Adipocyte (in vitro differentiated cells): ENCODE measurements around the gene PIAS3.
A peak's percentile ranks its signal among the peaks of the same experiment; 100 is the strongest.
"Not testable (repeated sequence)": the region's sequence is repeated elsewhere in the genome, so short reads cannot be mapped to it uniquely, and the experiment has no call there.

Experiments used
- DNase-seq: peaks from one replicate; pipeline ENCODE4 v3.0.0-alpha.2; 2015; ENCODE audit warnings: low read depth
- H3K27me3 ChIP-seq: replicated peaks from 2 replicates; pipeline ENCODE4 v1.7.0; 2013; ENCODE audit warnings: mild to moderate bottlenecking, low read length, moderate library complexity; ENCODE audit not compliant: control insufficient read depth, insufficient read depth
- H3K36me3 ChIP-seq: 2 replicates; pipeline ENCODE4 v1.7.0; 2013; ENCODE audit warnings: low read length, mild to moderate bottlenecking, moderate library complexity; ENCODE audit not compliant: control insufficient read depth, insufficient read depth, severe bottlenecking
- H3K4me1 ChIP-seq: 2 replicates; pipeline ENCODE4 v1.7.0; 2013; ENCODE audit warnings: mild to moderate bottlenecking, low read length, moderate library complexity; ENCODE audit not compliant: control insufficient read depth, insufficient read depth
- H3K4me3 ChIP-seq: 2 replicates; pipeline ENCODE4 v1.7.0; 2013; ENCODE audit warnings: mild to moderate bottlenecking, low read length, moderate library complexity
- H3K9ac ChIP-seq: 2 replicates; pipeline ENCODE4 v1.7.0; 2013; ENCODE audit warnings: mild to moderate bottlenecking, low read length, moderate library complexity
- H3K9me3 ChIP-seq: 2 replicates; pipeline ENCODE4 v1.7.0; 2013; ENCODE audit warnings: mild to moderate bottlenecking, low read length, moderate library complexity; ENCODE audit not compliant: control insufficient read depth

PIAS3 gene

DNA sequence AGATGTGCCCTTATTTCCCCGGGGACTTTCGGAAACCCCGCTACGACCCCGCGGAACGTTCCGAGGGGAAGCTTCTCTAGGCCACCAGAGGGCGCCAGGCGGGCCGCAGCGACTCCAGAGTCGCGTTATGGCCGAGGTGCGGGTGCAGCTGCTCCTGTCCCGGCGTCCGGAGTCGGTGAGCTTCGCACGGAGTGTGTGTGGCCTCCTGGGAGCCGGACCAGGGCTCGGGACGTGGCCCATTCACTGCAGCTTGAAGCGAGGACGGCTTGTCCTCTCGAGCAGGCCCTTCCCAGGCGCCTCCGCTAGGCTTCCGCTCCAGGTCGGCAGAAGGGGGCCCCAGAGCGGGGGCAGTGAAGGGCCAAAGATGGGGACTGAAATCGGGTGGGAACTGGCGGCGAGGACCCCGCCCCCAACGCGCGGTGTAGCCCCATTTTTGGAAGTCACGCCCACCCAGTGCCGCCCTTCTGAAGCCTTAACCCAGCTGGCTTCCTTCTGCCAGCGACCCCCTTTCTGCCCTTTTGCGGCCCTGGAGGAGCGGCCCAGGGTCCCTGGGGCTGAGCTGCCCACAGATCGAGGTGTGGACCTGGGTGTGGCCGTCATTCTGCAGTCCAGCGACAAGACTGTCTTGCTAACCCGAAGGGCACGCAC is 13.2 kb downstream of the PIAS3 start, which contains the start of gene NUDT17:
NUDT17 (plus strand) TSS at position 117 of the 648 bp plus-strand sequence; CDS start at position 128, 11 bp downstream.
- peaks cover 61% of the 10 kb centered on the region for H3K36me3 ChIP-seq
- DNase-seq, result peak; percentile 94
- peak within 1 kb of the TSS; percentile 85 for H3K9ac ChIP-seq
- H3K4me3 ChIP-seq, result peak within 1 kb of the TSS; percentile 81
- no peaks in the 10 kb centered on the region for H3K9me3 ChIP-seq
- H3K4me1 ChIP-seq, result peaks cover 20% of the 10 kb centered on the region
- no peaks in the 10 kb centered on the region for H3K27me3 ChIP-seq

DNA sequence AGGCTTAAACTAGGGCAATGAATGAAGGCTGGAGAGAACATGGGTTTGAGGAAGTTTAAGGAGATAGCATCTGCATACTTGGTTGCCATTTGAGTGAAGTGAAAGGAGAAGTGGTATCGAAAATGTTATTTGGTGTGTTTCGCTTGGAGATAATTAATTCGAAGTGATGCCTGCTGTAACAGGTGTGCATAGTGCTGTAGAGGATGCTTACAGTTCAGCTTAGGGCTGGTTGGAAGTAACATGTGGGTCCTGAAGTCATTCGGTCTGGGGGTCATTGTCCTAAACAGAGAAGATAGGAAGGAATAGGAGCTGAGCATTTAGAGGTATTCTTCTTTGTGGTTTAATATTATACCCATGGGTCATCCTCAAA is 13.8 kb downstream of the PIAS3 start:
- Histone ChIP-seq H3K9me3 (no peaks in the 10 kb centered on the region), H3K9ac (peak overlapping the region; percentile 85), H3K4me3 (peak overlapping the region; percentile 81), H3K4me1 (peaks cover 16% of the 10 kb centered on the region), H3K36me3 (peaks cover 61% of the 10 kb centered on the region), H3K27me3 (no peaks in the 10 kb centered on the region)
- DNase-seq, result no peak

DNA sequence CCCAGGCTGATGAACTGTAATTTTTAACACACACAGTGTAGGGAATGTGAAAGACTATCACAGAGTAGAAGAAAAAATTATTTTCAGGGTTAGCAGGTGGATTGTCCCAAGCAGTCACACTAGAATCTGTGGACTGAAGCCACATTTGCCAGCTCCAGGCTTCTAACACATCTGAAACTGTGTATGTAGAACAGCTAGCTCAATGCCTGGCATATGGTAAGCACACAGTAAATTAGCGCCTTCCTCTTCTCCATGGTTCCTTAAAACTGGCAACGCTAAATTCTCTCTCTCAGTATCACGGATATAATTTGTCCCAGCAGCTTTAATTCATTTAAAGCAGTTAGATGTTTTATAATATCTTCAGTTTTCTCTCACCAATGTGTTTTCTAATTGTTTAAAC is 15.8 kb downstream of the PIAS3 start:
- DNase-seq, result no peak
- H3K27me3 ChIP-seq, result no peaks in the 10 kb centered on the region
- H3K9ac ChIP-seq, result no peak overlapping the region
- H3K9me3 ChIP-seq, result no peaks in the 10 kb centered on the region
- peaks cover 11% of the 10 kb centered on the region for H3K4me1 ChIP-seq
- H3K4me3 ChIP-seq, result no peak overlapping the region
- H3K36me3 ChIP-seq, result peaks cover 60% of the 10 kb centered on the region

- no peaks in the 10 kb centered on the region for H3K4me1 ChIP-seq
- no peak overlapping the region for H3K4me3 ChIP-seq
- no peak overlapping the region for H3K9ac ChIP-seq
- no peaks in the 10 kb centered on the region for H3K9me3 ChIP-seq
- H3K36me3 ChIP-seq, result peaks cover 100% of the 10 kb centered on the region
- H3K27me3 ChIP-seq, result no peaks in the 10 kb centered on the region
- no peak for DNase-seq
Measured at GRCh38 chr1:145837656-145838055, 21.2 kb downstream of the PIAS3 start.

DNA sequence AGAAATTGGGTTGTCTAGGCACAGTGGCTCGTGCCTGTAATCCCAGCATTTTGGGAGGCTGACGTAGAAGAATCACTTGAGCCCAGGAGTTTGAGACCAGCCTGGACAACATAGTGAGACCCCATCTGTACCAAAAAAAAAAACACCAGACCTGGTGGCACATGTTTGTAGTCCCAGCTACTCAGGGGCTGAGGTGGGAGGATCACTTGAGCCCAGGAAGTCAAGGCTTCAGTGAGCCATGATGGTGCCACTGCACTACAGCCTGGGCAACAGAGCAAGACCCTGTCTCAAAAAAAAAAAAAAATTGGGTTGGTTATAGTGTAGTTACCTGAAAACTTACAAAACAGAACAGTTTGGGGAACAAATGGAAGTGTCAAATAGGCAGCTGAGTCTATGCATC is 28.1 kb downstream of the PIAS3 start:
- peaks cover 95% of the 10 kb centered on the region for H3K36me3 ChIP-seq
- DNase-seq, H3K4me3 ChIP-seq: not testable (repeated sequence)

DNA sequence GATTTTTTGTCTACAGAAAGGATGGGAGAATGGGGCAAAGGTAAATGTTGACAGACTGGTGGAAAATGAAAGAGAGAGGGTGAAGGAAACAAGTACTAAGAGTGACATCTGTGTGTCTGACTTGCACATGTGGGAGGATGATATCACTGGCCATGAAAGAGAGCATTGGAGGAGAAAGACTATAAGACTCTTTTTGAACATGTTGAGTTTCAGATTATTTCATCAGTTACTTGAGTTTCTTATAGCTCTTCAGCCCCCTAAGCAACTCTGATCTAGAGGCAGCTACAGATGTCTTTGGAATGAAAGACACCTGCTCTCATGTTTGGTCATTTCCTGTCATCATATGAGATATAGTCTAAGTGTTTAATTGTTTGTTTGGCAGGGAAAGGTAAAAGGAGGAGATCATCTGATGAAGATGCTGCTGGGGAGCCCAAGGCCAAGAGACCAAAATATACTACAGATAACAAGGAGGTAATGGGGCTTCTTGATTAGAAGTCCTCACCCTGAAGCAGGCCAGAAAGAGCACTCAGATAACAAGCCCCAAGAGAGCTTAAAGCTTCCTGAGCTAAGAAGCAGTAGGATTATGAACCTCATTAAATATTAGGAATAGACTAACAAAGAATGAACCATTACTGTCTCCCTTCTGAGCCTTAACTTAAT is 30.4 kb downstream of the PIAS3 start:
- Histone ChIP-seq H3K4me1 (peaks cover 8% of the 10 kb centered on the region), H3K9ac (no peak overlapping the region), H3K4me3 (no peak overlapping the region), H3K27me3 (no peaks in the 10 kb centered on the region), H3K9me3 (no peaks in the 10 kb centered on the region), H3K36me3 (peaks cover 73% of the 10 kb centered on the region)
- DNase-seq, result no peak

More for the DNA sequence above, 28.1 kb downstream of the PIAS3 start:
- not testable (repeated sequence) for H3K9ac ChIP-seq, H3K4me1 ChIP-seq, H3K27me3 ChIP-seq, H3K9me3 ChIP-seq

GRCh38 chr1:145827966-145828365 is 30.9 kb downstream of the PIAS3 start:
- no peak for DNase-seq
- peaks cover 8% of the 10 kb centered on the region for H3K4me1 ChIP-seq
- no peak overlapping the region for H3K4me3 ChIP-seq
- no peak overlapping the region for H3K9ac ChIP-seq
- H3K36me3 ChIP-seq, result peaks cover 68% of the 10 kb centered on the region
- H3K27me3 ChIP-seq, result no peaks in the 10 kb centered on the region
- no peaks in the 10 kb centered on the region for H3K9me3 ChIP-seq

DNA sequence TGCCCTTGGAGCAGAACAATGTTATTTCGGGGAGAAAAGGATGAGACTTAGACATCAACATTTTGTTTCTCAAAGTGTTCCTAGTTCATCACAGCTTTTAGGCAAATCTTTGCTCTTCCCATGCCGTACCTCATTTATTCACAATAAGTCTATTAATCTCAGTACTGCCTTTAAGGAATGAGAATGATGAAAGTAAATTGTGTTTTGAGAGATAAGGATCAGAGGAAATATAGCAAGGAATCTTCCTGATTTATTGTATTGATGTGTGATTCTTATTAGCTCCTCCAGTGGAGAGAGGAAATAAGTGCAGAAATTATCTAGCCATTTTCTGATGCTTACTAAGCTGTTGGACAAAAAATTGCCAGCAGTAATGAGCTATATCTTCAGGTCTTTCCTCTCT is 32.9 kb downstream of the PIAS3 start:
- Histone ChIP-seq H3K4me3 (peak overlapping the region; percentile 98), H3K36me3 (peaks cover 48% of the 10 kb centered on the region), H3K27me3 (no peaks in the 10 kb centered on the region), H3K4me1 (peaks cover 8% of the 10 kb centered on the region), H3K9ac (no peak overlapping the region), H3K9me3 (no peaks in the 10 kb centered on the region)
- DNase-seq, result no peak

DNA sequence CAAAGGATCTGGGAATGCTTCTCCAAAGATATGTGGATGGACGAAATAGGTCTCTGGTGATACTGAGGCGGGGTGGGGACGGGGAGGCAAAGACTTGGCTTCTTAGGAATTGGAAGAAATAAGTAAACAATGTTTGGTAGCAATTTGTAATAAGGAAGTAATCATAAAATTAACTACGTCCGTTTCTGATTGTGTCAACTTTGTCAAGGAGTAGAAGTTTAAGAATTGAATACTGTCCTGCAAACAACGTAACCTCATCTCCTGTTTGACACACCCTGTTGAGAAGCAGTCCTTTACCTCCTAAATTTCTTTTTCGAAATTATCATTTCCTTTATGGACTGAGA is 34.4 kb downstream of the PIAS3 start:
- H3K4me1 ChIP-seq, result peaks cover 8% of the 10 kb centered on the region
- DNase-seq, result no peak
- H3K36me3 ChIP-seq, result peaks cover 33% of the 10 kb centered on the region
- no peaks in the 10 kb centered on the region for H3K27me3 ChIP-seq
- H3K9ac ChIP-seq, result peak overlapping the region; percentile 98
- peak overlapping the region; percentile 98 for H3K4me3 ChIP-seq
- H3K9me3 ChIP-seq, result no peaks in the 10 kb centered on the region

- Histone ChIP-seq H3K36me3 (peaks cover 26% of the 10 kb centered on the region), H3K9ac (peak within 1 kb of the TSS; percentile 98), H3K4me1 (peaks cover 8% of the 10 kb centered on the region), H3K9me3 (no peaks in the 10 kb centered on the region), H3K4me3 (peak within 1 kb of the TSS; percentile 98), H3K27me3 (no peaks in the 10 kb centered on the region)
- DNase-seq, result peak; percentile 97
Measured at GRCh38 chr1:145823565-145824498, 35.0 kb downstream of the PIAS3 start, which contains the start of the genes POLR3C and RNF115. Gene POLR3C, plus strand, starts transcription at chr1:145824200. Its CDS starts 1,577 bp downstream, at chr1:145825777. Gene RNF115, minus strand, starts transcription at chr1:145824095. Its CDS starts 222 bp downstream, at chr1:145823873.

GRCh38 chr1:145822779-145823331 is 36.0 kb downstream of the PIAS3 start:
- peak overlapping the region; percentile 65 for H3K4me3 ChIP-seq
- not testable (repeated sequence) for DNase-seq, H3K4me1 ChIP-seq, H3K9me3 ChIP-seq, H3K27me3 ChIP-seq, H3K9ac ChIP-seq
- H3K36me3 ChIP-seq, result peaks cover 17% of the 10 kb centered on the region
